GM19043 (cell line): Measurements from ENCODE around the gene ZNF579.
"Not testable (repeated sequence)": the region's sequence is repeated elsewhere in the genome, so short reads cannot be mapped to it uniquely, and the experiment has no call there.

Source experiments
- ATAC-seq: cut with Tn5 transposase; IDR thresholded peaks from one replicate; pipeline ENCODE4 v1.9.1; 2021; ENCODE audit warnings: low read depth; ENCODE audit not compliant: unreplicated experiment

ZNF579 gene

DNA sequence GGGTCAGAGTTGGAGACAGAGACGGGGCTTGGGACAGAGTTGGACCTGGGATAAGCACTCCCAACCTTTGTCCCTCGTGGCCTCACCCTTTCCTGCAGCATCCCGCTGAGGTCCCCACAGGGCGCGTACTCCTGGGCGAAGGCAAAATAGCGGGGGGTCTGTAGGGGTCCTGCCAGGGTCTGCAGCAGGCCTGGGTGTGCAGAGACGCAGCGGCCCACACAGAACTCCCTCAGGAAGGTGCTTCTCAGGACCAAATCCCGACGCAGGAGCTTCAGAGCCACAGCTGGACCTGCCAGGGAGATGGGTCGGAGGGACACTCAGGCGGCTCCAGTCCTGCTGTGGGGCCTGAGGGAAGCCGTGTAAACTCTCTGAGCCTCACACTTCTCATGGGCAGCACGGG is 36.6 kb downstream of the ZNF579 start:
- no peak for ATAC-seq

GRCh38 chr19:55543567-55543966 is 37.1 kb downstream of the ZNF579 start:
- no peak for ATAC-seq

DNA sequence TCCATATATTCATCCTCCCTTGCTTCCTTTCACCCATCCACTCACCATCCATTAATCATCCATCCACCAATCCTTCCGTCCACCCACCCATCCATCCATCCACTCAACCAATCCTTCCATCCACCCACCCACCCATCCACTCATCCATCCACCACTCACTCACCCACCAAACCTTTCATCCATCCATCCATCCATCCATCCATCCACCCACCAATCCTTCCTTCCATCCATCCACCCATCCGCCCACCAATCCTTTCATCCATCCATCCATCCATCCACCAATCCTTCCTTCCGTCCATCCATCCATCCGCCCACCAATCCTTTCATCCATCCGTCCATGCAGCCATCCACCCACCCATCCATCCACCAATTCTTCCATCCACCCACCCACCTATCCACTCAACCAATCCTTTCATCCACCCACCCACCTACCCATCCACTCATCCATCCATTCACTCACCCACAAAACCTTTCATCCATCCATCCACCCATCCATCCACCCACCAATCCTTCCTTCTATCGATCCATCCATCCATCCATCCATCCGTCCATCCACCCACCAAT is 38.3 kb downstream of the ZNF579 start:
- ATAC-seq: no peak

DNA sequence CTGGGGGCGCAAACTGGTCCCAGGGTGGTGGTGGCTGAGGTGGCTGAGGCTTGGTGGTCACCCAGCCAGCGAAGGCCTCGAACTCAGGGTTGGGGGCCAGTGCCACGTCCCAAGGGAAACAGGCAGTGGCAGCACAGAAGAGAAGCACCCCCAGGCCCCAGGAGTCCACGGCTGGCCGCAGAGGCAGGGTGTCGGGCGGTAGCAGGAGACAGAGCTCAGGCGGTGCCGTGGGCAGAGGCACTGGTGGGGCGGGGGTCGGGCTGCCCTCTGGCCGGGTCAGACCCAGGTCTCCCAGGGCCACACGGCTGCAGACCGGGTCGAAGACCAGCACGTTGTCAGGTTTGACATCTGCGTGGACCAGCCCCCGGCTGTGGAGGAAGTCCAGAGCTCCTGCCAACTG is 39.6 kb downstream of the ZNF579 start:
- no peak for ATAC-seq

DNA sequence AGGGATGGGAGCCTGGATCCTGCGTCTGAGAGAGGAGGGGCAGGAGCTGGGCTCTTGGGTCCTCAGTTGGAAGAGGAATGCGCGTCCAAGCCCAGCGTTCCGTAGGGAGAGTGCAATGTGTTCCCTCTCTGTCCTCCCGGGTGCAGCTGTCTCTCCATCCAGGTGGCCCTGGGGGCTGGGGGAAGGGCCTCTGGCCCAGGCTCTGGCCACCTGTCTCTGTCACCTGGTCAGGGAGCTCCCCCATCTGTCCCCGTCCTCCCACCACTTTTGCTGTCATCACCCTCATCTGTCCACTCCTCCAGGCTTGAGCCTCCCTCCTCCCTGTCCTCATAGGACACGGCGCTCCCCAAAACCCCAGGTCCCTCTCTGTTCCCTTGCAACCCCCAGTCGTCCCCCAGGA is 40.0 kb downstream of the ZNF579 start:
- no peak for ATAC-seq

DNA sequence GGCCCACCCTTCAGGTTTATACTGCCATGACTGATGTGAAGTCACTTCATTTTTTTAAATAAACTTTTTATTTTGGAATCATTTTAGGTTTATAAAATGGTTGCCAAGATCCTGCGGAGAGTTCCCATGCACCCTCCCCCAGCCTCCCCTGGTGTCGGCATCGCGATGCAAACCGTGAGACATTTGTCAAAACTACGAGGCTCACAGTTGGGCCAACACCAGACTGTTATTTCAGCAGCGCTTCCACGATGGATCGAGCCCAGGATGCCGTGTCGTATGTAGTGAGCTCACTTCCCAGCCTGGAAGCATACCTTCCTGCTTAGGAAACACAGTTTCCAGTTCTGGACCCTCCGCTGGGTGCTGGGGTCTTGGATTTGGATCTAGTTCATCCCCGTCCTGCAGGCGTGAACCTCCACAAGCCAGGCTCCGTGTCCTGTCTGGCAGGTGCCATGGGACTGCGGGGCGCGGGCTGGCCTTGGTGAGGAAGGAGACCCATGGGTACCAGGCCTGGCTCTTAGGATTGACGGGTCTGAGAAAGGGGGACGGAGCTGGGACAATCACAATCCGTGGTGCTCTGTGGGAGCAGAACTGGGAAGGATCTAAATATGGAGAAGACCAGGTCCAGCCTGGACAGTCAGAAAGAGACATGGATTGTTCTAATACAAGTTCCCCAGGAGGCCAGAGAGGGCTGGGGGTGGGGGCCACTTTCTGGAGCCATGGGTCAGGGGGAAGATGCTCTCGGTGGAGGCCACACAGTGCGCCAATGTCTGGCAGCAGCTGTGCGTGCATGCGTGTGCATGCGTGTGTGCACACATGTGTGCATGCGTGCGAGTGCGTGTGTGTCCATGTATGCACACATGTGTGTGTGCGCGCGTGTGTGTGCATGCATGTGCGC is 41.3 kb downstream of the ZNF579 start:
- no peak for ATAC-seq

- no peak for ATAC-seq
Observed at GRCh38 chr19:55538132-55538531, 42.5 kb downstream of the ZNF579 start.

DNA sequence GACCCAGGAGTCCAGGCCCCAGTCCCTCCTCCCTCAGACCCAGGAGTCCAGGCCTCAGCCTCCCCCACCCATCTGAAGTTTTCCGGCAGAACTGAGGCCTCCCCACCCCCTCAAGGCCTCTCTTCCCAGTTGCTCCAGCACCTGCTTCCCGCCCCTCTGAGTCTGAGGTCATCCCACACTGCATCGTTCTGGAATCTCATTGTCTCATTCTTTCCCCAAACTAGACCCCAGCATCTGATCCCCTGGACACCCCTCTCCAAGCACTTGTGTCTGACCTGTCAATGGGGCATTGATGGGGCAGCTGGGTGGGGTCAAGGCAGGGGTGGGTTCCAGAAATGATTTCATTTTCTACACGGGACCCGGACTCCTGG is 42.9 kb downstream of the ZNF579 start:
- ATAC-seq: no peak

DNA sequence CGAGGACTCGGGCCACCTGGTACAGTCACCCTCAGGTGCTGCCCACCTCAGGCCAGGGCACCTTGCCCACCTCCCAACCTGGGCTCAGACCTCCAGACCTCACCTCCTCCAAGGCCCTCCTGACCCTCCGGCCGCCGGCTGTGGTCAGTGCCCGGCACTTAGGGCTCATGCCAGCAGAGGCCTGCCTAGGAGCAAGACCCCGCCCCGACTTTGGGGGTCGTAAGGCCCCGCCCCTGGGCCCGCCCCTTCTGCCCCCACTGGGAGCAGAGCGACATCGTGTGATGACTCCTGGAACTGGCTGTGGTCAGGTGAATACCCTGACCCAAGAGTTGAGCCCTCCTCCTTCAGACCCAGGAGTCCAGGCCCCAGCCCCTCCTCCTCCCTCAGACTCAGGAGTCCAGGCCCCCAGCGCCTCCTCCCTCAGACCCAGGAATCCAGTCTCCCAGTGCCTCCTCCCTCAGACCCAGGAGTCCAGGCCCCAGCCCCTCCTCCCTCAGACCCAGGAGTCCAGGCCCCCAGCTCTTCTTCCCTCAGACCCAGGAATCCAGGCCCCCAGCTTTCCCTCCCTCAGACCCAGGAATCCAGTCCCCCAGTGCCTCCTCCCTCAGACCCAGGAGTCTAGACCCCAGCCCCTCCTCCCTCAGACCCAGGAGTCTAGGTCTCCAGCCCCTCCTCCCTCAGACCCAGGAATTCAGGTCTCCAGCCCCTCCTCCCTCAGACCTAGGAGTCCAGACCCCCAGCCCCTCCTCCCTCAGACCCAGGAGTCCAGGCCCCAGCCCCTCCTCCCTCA is 43.5 kb downstream of the ZNF579 start, which contains the start of gene SBK2:
Gene SBK2, minus strand, starts transcription at position 183 of the 790 bp plus-strand sequence. CDS start 839 bp downstream, outside the sequence.
- ATAC-seq: no peak

GRCh38 chr19:55536366-55536765 is 44.3 kb downstream of the ZNF579 start:
- no peak for ATAC-seq

DNA sequence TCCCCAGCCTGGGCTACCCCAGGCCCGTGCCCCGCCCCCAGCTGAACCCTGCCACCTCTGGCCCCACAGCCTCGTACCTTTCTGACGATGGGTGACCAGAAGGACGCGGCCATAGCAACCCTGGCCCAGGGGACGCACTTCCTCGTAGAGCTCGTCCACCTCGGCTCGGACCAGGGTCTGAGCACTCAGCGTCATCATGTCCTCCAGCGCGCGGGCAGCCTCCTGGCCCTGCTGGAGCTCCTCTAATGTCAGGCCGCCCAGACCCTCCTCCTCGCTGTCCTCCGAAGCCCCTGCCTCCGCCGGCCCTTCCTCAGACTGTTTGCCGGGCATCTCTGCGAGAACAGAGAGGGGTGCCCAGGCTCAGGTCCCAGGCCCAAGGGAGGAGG is 44.7 kb downstream of the ZNF579 start:
- no peak for ATAC-seq

DNA sequence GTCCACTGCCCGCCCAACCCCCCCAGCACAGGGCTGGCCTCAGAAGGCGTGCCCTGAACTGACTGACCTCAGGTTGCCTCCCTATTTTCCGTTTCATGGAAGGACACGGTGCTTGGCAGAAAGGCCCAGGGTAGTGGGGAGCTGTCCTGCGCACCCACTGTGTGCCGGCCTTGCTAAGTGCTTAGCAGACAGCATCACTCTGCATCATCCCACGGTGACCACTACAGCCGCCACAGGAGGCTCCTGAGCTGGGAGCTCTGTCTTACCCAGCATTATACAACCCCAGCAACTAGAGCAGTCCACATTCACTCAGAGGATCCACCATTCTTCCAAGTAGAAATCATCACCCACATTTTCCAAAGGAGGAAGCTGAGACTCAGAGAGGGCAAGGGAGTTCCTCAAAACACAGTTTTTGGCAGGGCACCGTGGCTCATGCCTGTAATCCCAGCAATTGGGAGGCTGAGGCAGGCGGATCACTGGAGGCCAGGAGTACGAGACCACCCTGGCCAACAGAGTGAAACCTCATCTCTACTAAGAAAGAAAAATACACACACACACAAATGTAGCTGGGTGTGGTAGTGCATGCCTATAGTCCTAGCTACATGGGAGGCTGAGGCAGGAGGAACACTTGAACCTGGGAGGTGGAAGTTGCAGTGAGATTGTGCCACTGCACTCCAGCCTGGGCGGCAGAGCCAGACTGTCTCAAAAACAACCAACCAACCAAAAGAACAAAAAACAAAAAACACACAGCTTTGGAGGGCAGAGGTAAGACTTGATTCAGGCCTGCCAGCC is 45.3 kb downstream of the ZNF579 start:
- no peak for ATAC-seq

DNA sequence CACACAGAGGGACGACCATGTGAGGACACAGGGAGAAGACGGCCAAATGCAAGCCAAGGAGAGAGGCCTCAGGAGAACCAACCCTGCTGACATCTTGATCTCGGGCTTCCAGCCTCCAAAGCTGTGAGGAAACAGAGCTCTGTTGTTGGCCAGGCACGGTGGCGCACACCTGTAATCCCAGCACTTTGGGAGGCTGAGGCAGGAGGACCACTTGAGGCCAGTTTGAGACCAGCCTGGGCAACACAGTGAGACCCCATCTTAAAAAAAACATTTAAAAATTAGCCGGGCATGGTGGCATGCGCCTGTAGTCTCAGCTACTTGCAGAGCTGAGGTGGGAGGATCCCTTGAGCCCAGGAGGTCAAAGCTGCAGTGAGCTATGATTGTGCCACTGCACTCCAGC is 46.4 kb downstream of the ZNF579 start:
- not testable (repeated sequence) for ATAC-seq

DNA sequence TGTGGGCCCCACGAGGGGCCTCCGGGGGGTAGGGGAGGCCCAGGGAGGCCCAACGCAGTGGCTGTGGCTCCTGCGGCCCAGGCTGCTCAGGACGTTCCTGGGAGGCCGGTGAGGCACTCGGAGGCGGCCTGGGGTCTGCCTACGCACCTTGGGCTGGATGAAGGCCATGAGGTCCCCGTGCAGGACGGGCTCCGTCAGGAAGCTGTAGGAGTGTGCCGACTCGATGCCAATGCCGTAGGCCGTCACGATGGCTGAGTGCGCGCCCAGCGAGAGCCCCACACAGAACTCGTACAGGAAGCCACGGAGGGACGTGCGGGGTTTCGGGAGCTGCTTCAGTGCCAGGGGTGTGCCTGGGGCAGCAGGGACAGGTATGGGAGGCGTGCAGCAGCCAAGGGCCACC is 49.7 kb downstream of the ZNF579 start:
- no peak for ATAC-seq

- ATAC-seq: no peak
Observed at GRCh38 chr19:55529636-55530234, 50.9 kb downstream of the ZNF579 start.

- no peak for ATAC-seq
Observed at GRCh38 chr19:55528030-55528803, 52.4 kb downstream of the ZNF579 start.

DNA sequence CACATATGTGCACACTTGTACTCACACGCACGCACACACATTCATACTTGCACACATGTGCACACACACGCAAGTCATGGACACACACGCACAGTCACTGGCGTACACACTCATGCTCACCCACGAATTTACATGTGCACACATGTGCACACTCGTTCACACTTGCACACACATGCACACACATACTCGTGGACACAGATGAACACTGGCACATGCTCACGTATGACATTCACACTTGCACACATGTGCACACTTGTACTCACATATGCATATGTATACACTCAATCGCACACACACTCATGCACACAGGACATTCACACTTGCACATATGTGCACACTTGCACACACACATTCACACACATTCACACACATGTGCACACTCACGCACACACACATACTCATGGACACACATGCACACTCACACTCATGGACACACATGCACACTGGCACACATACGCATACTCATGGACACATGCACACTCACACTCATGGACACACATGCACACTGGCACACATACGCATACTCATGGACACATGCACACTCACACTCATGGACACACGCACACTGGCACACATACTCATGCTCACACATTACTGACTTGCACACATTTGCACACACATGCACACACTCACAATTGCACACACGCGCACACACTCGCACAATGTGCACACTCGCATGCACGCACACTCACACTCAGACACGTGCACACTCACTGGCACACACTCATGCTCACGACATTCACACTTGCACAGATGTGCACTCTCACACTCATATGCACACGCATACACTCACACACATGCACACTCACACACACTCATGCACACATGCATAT is 53.2 kb downstream of the ZNF579 start:
- ATAC-seq: no peak
